GM12878 (cell line): ENCODE measurements around the gene NPBWR2. TPM values are rescaled to one million over a fixed set of nuclear protein-coding genes. Genes with fewer than 3 reads are reported as not detected.

Experiments
- GATAD2B ChIP-seq: fragments of 450-650 bp; conservative IDR thresholded peaks from 2 replicates; pipeline ENCODE4 v1.6.1; 2017; ENCODE audit warnings: low read depth, mild to moderate bottlenecking, moderate library complexity
- MTA2 ChIP-seq: fragments of 450-650 bp; IDR thresholded peaks from 2 replicates; pipeline ENCODE4 v1.6.1; 2016; ENCODE audit warnings: low read depth, mild to moderate bottlenecking, moderate library complexity
- NBN ChIP-seq: fragments of 450-650 bp; IDR thresholded peaks from 2 replicates; pipeline ENCODE4 v1.6.1; 2016
- RBBP5 ChIP-seq: fragments of 200-600 bp; sonication (generic); conservative IDR thresholded peaks from 2 replicates; pipeline ENCODE4 v1.6.1; 2016
- SP1 ChIP-seq: IDR thresholded peaks from one replicate; pipeline ENCODE4 v1.6.1; 2011; ENCODE audit warnings: low read depth, low read length
- ZNF217 ChIP-seq: fragments of 450-650 bp; IDR thresholded peaks from 2 replicates; pipeline ENCODE4 v1.6.1; 2017; ENCODE audit warnings: antibody characterized with exemption, mild to moderate bottlenecking
- polyA plus RNA-seq, 11 experiments: library from polyadenylated mRNA; depleted of rRNA in 4 of 11; unstranded in 6 of 11; stranded (reverse) in 5 of 11; fragments of >200 nt; fragmentation: Nextera tagmentation in 4 of 11; fragmentation: Illumina TruSeq in 1 of 11; extraction: Ambion mirVana in 4 of 11; extraction: Trizol in 1 of 11; gene quantifications; 1 replicate in 1 of 11; 2 replicates in 10 of 11; pipeline versions ENCODE4 v1.2.1 to v1.2.3, GENCODE V29; 2011 to 2016; ENCODE audit warnings: inconsistent platforms in 2 of 11, missing spikeins in 2 of 11, low read depth in 1 of 11
- total RNA-seq, 4 experiments: library from RNA; depleted of rRNA in 3 of 4; stranded (reverse); fragments of >200 nt in 3 of 4; fragmentation: Illumina TruSeq in 1 of 4; extraction: Trizol in 1 of 4; gene quantifications; 2 replicates each; pipeline versions ENCODE4 v1.2.1 to v1.2.3, GENCODE V29; 2013 to 2021
- TF ChIP-seq, protein P1 (sequence below): IDR thresholded peaks from 2 replicates; pipeline ENCODE4 v1.6.1; 2012; ENCODE audit warnings: improper control_type of control experiment, low read depth, low read length; ENCODE audit not compliant: insufficient replicate concordance
- TF ChIP-seq, protein P2 (sequence below): IDR thresholded peaks from 2 replicates; pipeline ENCODE4 v1.6.1; 2011; ENCODE audit warnings: borderline replicate concordance, low read depth, mild to moderate bottlenecking, moderate library complexity, mixed read lengths, low read length; ENCODE audit not compliant: insufficient read depth; ENCODE audit errors: extremely low read length

NPBWR2 gene
- total and polyA plus RNA-seq, 10 of the 15 experiments (the other 5 are each of a cell fraction or from before 2014, with no cell fraction given) = not detected

DNA sequence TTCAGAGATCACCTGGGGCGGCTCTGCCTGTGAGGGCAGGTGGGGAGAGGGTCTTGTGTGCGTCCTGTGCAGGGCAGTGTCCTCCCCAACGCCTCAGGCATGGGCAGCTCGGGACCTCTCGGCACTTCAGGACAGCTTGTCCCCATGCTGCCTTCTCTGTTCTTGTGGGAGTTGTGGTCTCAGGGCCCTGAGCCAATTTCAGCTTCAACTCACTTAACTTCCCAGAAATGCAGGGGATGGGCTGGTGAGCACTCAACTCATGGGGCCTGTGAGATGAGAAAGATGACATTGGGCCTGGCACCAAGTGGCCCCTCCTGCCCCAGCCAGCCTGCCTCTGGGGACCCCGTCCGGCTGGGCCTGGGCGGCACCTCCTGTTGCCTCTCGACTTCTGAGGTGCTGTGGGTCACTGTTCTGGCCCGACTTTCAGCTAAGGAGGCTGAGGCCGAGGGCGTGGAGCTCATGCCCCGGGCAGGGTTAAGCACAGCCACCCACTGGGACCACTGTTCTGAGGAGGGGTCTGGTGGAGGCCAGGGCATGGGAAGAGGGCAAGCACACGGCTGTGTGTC, 34.8 kb downstream of the NPBWR2 start (continued):
- TF ChIP-seq, protein P1, sequence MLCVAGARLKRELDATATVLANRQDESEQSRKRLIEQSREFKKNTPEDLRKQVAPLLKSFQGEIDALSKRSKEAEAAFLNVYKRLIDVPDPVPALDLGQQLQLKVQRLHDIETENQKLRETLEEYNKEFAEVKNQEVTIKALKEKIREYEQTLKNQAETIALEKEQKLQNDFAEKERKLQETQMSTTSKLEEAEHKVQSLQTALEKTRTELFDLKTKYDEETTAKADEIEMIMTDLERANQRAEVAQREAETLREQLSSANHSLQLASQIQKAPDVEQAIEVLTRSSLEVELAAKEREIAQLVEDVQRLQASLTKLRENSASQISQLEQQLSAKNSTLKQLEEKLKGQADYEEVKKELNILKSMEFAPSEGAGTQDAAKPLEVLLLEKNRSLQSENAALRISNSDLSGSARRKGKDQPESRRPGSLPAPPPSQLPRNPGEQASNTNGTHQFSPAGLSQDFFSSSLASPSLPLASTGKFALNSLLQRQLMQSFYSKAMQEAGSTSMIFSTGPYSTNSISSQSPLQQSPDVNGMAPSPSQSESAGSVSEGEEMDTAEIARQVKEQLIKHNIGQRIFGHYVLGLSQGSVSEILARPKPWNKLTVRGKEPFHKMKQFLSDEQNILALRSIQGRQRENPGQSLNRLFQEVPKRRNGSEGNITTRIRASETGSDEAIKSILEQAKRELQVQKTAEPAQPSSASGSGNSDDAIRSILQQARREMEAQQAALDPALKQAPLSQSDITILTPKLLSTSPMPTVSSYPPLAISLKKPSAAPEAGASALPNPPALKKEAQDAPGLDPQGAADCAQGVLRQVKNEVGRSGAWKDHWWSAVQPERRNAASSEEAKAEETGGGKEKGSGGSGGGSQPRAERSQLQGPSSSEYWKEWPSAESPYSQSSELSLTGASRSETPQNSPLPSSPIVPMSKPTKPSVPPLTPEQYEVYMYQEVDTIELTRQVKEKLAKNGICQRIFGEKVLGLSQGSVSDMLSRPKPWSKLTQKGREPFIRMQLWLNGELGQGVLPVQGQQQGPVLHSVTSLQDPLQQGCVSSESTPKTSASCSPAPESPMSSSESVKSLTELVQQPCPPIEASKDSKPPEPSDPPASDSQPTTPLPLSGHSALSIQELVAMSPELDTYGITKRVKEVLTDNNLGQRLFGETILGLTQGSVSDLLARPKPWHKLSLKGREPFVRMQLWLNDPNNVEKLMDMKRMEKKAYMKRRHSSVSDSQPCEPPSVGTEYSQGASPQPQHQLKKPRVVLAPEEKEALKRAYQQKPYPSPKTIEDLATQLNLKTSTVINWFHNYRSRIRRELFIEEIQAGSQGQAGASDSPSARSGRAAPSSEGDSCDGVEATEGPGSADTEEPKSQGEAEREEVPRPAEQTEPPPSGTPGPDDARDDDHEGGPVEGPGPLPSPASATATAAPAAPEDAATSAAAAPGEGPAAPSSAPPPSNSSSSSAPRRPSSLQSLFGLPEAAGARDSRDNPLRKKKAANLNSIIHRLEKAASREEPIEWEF = no peak
- TF ChIP-seq NBN (no peak), RBBP5 (no peak), SP1 (no peak), GATAD2B (no peak), MTA2 (no peak), ZNF217 (no peak)
- TF ChIP-seq, protein P2, sequence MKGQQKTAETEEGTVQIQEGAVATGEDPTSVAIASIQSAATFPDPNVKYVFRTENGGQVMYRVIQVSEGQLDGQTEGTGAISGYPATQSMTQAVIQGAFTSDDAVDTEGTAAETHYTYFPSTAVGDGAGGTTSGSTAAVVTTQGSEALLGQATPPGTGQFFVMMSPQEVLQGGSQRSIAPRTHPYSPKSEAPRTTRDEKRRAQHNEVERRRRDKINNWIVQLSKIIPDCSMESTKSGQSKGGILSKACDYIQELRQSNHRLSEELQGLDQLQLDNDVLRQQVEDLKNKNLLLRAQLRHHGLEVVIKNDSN = no peak
